NCI-H460 (cell line): ENCODE measurements around the gene NOTCH4. TPM values are rescaled to one million over a fixed set of nuclear protein-coding genes. Genes with fewer than 3 reads are reported as not detected.

ENCODE experiments used
- DNase-seq: peaks from one replicate; pipeline ENCODE4 v3.0.0-alpha.2; 2016; ENCODE audit warnings: low read depth; ENCODE audit errors: extremely low read depth
- total RNA-seq: library from RNA; depleted of rRNA; stranded (reverse); fragments of >200 nt; shearing (Covaris generic); gene quantifications from 2 replicates; pipeline ENCODE4 v1.2.3, GENCODE V29; 2014

The NOTCH4 gene
- total RNA-seq, 1 experiment from 2014 or later = 1.5 TPM

GRCh38 chr6:32167761-32168262 is 56.1 kb downstream of the NOTCH4 start:
- no peak for DNase-seq

GRCh38 chr6:32167154-32167760 is 56.6 kb downstream of the NOTCH4 start:
- DNase-seq = no peak

GRCh38 chr6:32166411-32167061 is 57.3 kb downstream of the NOTCH4 start:
- no peak for DNase-seq

- no peak for DNase-seq
These were observed 59.6 kb downstream of the NOTCH4 start, which contains the start of gene EGFL8 for GRCh38 chr6:32164295-32164694. Gene EGFL8 (plus strand): TSS chr6:32164595. CDS start chr6:32166166, 1,571 bp downstream.

GRCh38 chr6:32163559-32164258 is 60.2 kb downstream of the NOTCH4 start:
- no peak for DNase-seq

- no peak for DNase-seq
These were observed 65.8 kb downstream of the NOTCH4 start for GRCh38 chr6:32158052-32158451.

- DNase-seq = no peak
These were observed 67.0 kb downstream of the NOTCH4 start for GRCh38 chr6:32156891-32157290.

GRCh38 chr6:32154514-32155161 is 69.2 kb downstream of the NOTCH4 start:
- DNase-seq = peak; percentile 56

- peak; percentile 70 for DNase-seq
These were observed 70.0 kb downstream of the NOTCH4 start, which contains the start of gene PPT2 for GRCh38 chr6:32153564-32154513. Gene PPT2 (plus strand): TSS chr6:32154141. CDS start chr6:32154595, 454 bp downstream.

- peak; percentile 13 for DNase-seq
These were observed 70.9 kb downstream of the NOTCH4 start for GRCh38 chr6:32152769-32153563.

GRCh38 chr6:32151863-32152768 is 71.8 kb downstream of the NOTCH4 start, which contains the start of gene PRRT1:
Gene PRRT1 (minus strand): TSS chr6:32151939. CDS start chr6:32151827, 112 bp downstream.
- no peak for DNase-seq

GRCh38 chr6:32151181-32151862 is 72.5 kb downstream of the NOTCH4 start:
- no peak for DNase-seq

GRCh38 chr6:32149932-32150870 is 73.7 kb downstream of the NOTCH4 start:
- no peak for DNase-seq

- DNase-seq = no peak
These were observed 74.6 kb downstream of the NOTCH4 start for GRCh38 chr6:32149092-32149755.

GRCh38 chr6:32148289-32149091 is 75.4 kb downstream of the NOTCH4 start:
- DNase-seq = no peak
